IMR-90 (cell line): ENCODE measurements around the gene ZNF521. TPM values are rescaled to one million over a fixed set of nuclear protein-coding genes. Genes with fewer than 3 reads are reported as not detected.

ENCODE experiments used
- ATAC-seq: fragments of 200-7000 bp; cut with Tn5 transposase; 2 replicates; pipeline ENCODE4 v1.9.1; 2020; ENCODE audit warnings: low read depth, mild to moderate bottlenecking, moderate library complexity
- BruUV-seq: library from RNA; stranded (reverse); fragments of 400-500 nt; replicated peaks from 2 replicates; lab custom pipeline; 2021; lab: Mats Ljungman, UMichigan
- CTCF ChIA-PET: fragments of 300-600 bp; formaldehyde crosslinking; extraction: SDS; loops from one replicate; lab custom pipeline; 2021; ENCODE audit warnings: antibody characterized with exemption; lab: Yijun Ruan, JAX
- POLR2A ChIA-PET: fragments of 300-600 bp; sonication (Branson Sonifier 250); formaldehyde crosslinking; loops from one replicate; lab custom pipeline; 2022; ENCODE audit warnings: antibody characterized with exemption; ENCODE audit not compliant: unreplicated experiment; lab: Charles Lee
- DNase-seq: peaks from one replicate; pipeline ENCODE4 v3.0.0; 2013
- H2AFZ ChIP-seq: replicated peaks from 2 replicates; pipeline ENCODE3; 2013; ENCODE audit warnings: low read length, mild to moderate bottlenecking; ENCODE audit not compliant: poor library complexity
- H2AK5ac ChIP-seq: 2 replicates; pipeline ENCODE4 v1.6.1; 2013; ENCODE audit warnings: low read depth, low read length, inconsistent platforms
- H2AK9ac ChIP-seq: replicated peaks from 2 replicates; pipeline ENCODE3; 2013; ENCODE audit warnings: mild to moderate bottlenecking, low read depth, low read length, moderate library complexity; ENCODE audit not compliant: poor library complexity
- H2BK120ac ChIP-seq: 2 replicates; pipeline ENCODE4 v1.6.1; 2013; ENCODE audit warnings: low read depth, low read length, inconsistent platforms
- H2BK15ac ChIP-seq: 3 replicates; pipeline ENCODE4 v1.6.1; 2013; ENCODE audit warnings: low read depth, low read length, inconsistent platforms
- H2BK20ac ChIP-seq: 2 replicates; pipeline ENCODE4 v1.6.1; 2013; ENCODE audit warnings: low read depth, mild to moderate bottlenecking, inconsistent platforms, low read length, moderate library complexity
- H2BK5ac ChIP-seq: 2 replicates; pipeline ENCODE4 v1.6.1; 2013; ENCODE audit warnings: mild to moderate bottlenecking, low read depth, low read length, inconsistent platforms; ENCODE audit not compliant: poor library complexity, severe bottlenecking
- H3K14ac ChIP-seq: replicated peaks from 2 replicates; pipeline ENCODE4 v1.6.1; 2013; ENCODE audit warnings: low read depth, low read length, inconsistent platforms
- H3K18ac ChIP-seq: 2 replicates; pipeline ENCODE4 v1.6.1; 2013; ENCODE audit warnings: low read depth, low read length, control low read depth
- H3K23ac ChIP-seq: 2 replicates; pipeline ENCODE4 v1.6.1; 2013; ENCODE audit warnings: low read depth, low read length, inconsistent platforms
- H3K27ac ChIP-seq: 2 replicates; pipeline ENCODE4 v1.5.1; 2013; ENCODE audit warnings: mild to moderate bottlenecking, control low read depth, low read length; ENCODE audit not compliant: insufficient read depth
- H3K27me3 ChIP-seq: 2 replicates; pipeline ENCODE4 v1.6.1; 2013; ENCODE audit warnings: low read length; ENCODE audit not compliant: control insufficient read depth, insufficient read depth
- H3K36me3 ChIP-seq: 2 replicates; pipeline ENCODE4 v1.6.1; 2013; ENCODE audit warnings: low read length, mixed read lengths; ENCODE audit not compliant: control insufficient read depth, insufficient read depth
- H3K4ac ChIP-seq: 2 replicates; pipeline ENCODE4 v1.6.1; 2013; ENCODE audit warnings: low read depth, low read length, inconsistent platforms
- H3K4me1 ChIP-seq: 2 replicates; pipeline ENCODE4 v1.6.1; 2013; ENCODE audit warnings: low read length, mixed read lengths; ENCODE audit not compliant: control insufficient read depth, insufficient read depth
- H3K4me2 ChIP-seq: 2 replicates; pipeline ENCODE4 v1.6.1; 2013; ENCODE audit warnings: low read depth, mild to moderate bottlenecking, control low read depth, low read length, moderate library complexity
- H3K4me3 ChIP-seq: 2 replicates; pipeline ENCODE4 v1.5.1; 2013; ENCODE audit warnings: low read depth, mild to moderate bottlenecking, control low read depth, low read length, moderate library complexity; ENCODE audit not compliant: insufficient read depth
- H3K56ac ChIP-seq: 2 replicates; pipeline ENCODE4 v1.6.1; 2013; ENCODE audit warnings: low read length, inconsistent platforms; ENCODE audit not compliant: insufficient read depth; ENCODE audit errors: extremely low read depth
- H3K79me1 ChIP-seq, 2 experiments: 2 replicates each; pipeline ENCODE4 v1.6.1; 2013; ENCODE audit warnings: low read length in 2 of 2, inconsistent platforms in 1 of 2, low read depth in 1 of 2
- H3K9ac ChIP-seq: 2 replicates; pipeline ENCODE4 v1.6.1; 2013; ENCODE audit warnings: low read depth, low read length, control low read depth
- H3K9me1 ChIP-seq: 2 replicates; pipeline ENCODE4 v1.6.1; 2013; ENCODE audit warnings: low read length, inconsistent platforms; ENCODE audit not compliant: insufficient read depth
- H3K9me3 ChIP-seq: 2 replicates; pipeline ENCODE4 v1.6.1; 2013; ENCODE audit warnings: low read length; ENCODE audit not compliant: control insufficient read depth, insufficient read depth
- H4K20me1 ChIP-seq: 2 replicates; pipeline ENCODE4 v1.6.1; 2013; ENCODE audit warnings: low read length, inconsistent platforms; ENCODE audit not compliant: insufficient read depth
- H4K5ac ChIP-seq: 2 replicates; pipeline ENCODE4 v1.6.1; 2013; ENCODE audit warnings: mild to moderate bottlenecking, low read depth, low read length, control low read depth
- H4K8ac ChIP-seq, 2 experiments: 2 replicates each; pipeline ENCODE4 v1.6.1; 2013; ENCODE audit warnings: low read depth in 2 of 2, low read length in 2 of 2, control low read depth in 1 of 2, inconsistent platforms in 1 of 2
- H4K91ac ChIP-seq: 2 replicates; pipeline ENCODE4 v1.6.1; 2013; ENCODE audit warnings: low read depth, low read length, inconsistent platforms; ENCODE audit not compliant: insufficient read depth
- BHLHE40 ChIP-seq: fragments of 150-350 bp; IDR thresholded peaks from 2 replicates; pipeline ENCODE4 v1.6.1; 2016; ENCODE audit warnings: mild to moderate bottlenecking, low read depth, low read length
- WGBS, 2 experiments: methylation state at CpG; one replicate each; pipeline versions ENCODE4 v1.1.5 to v1.1.7; 2013; ENCODE audit warnings: missing lambda C conversion rate in 2 of 2; ENCODE audit not compliant: insufficient read length in 1 of 2; ENCODE audit errors: extremely low coverage in 2 of 2; 5-methylcytosine and 5-hydroxymethylcytosine counted together
- dilution Hi-C: fragments of 300-500 bp; cut with HindIII; formaldehyde crosslinking; loops from one replicate; pipeline ENCODE4 v1.14.3; 2018; ENCODE audit warnings: low sequenced_read_pairs; ENCODE audit not compliant: unreplicated experiment
- in situ Hi-C: fragments of 300-500 bp; cut with MboI; formaldehyde crosslinking; loops from 3 replicates; pipeline ENCODE4 v1.14.3; 2019; ENCODE audit warnings: low sequenced_read_pairs, inconsistent platforms, mixed read lengths
- intact Hi-C: fragments of 100-400 bp; cut with micrococcal nuclease; formaldehyde crosslinking; loops from 2 replicates; pipeline ENCODE4 v1.10.0; 2022
- polyA plus RNA-seq, 3 experiments: library from polyadenylated mRNA; depleted of rRNA; stranded (reverse); fragments of >200 nt; gene quantifications; 2 replicates each; pipeline ENCODE4 v1.2.3, GENCODE V29; 2012; ENCODE audit warnings: low replicate concordance in 1 of 3
- total RNA-seq: library from RNA; depleted of rRNA; stranded (reverse); fragments of >200 nt; gene quantifications from 2 replicates; pipeline ENCODE4 v1.2.3, GENCODE V29; 2012
- TF ChIP-seq, protein P1 (sequence below): fragments of 150-350 bp; IDR thresholded peaks from 2 replicates; pipeline ENCODE4 v1.6.1; 2016; ENCODE audit warnings: low read depth, mild to moderate bottlenecking, low read length, moderate library complexity, borderline replicate concordance

Gene ZNF521
- total and polyA plus RNA-seq, 2 of the 4 experiments (the other 2 are of a cell fraction): 21.5 to 59.3 TPM

DNA sequence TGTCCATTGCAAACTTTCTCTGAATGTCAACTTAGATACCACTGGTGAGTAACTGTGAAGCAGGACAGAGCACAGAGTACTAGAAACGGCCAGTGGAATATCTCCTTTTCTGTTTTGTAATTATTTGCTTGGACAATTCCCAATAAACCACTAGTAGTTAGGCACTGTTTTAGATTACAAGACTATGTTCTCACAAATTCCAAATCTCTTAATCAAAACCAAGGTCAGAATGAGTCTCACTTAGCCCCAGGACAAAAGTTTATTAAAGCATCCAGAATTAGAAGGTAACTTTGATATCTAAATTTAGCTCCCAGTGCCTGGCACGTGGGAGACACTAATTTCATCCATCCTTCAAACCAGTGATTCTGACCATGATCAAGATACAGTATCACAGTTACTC, 89.0 kb downstream of the ZNF521 start:
- no peak overlapping the region for H4K8ac ChIP-seq
- no CpG with 5 or more reads among the region's 2 CpGs for WGBS, 2 experiments
- peak overlapping the region; percentile 25; the same call in 1 of the 2 replicates for H3K4me2 ChIP-seq
- H3K9ac ChIP-seq: no peak overlapping the region
- no peak overlapping the region for H3K4ac ChIP-seq
- POLR2A ChIA-PET: no interaction called here
- H2BK5ac ChIP-seq: no peak overlapping the region
- no peak overlapping the region for H2AK5ac ChIP-seq
- no peaks in the 10 kb centered on the region for H3K27me3 ChIP-seq
- H4K91ac ChIP-seq: no peak overlapping the region
- dilution Hi-C loops (no loop called here), in situ Hi-C loops (no loop called here), intact Hi-C loops (no loop called here)
- CTCF ChIA-PET: interaction anchor here (1.0 kb wide), 1 partner anchor 19 kb away, joined by 3 read pairs; no protein-coding TSS in a partner anchor
- peak overlapping the region; percentile 18; the same call in 1 of the 2 replicates for H2BK20ac ChIP-seq
- DNase-seq: peak; percentile 77
- no peak overlapping the region for H3K18ac ChIP-seq
- TF ChIP-seq BHLHE40: peak; percentile 78; the same call in 1 of the 2 replicates
- TF ChIP-seq, protein P1, sequence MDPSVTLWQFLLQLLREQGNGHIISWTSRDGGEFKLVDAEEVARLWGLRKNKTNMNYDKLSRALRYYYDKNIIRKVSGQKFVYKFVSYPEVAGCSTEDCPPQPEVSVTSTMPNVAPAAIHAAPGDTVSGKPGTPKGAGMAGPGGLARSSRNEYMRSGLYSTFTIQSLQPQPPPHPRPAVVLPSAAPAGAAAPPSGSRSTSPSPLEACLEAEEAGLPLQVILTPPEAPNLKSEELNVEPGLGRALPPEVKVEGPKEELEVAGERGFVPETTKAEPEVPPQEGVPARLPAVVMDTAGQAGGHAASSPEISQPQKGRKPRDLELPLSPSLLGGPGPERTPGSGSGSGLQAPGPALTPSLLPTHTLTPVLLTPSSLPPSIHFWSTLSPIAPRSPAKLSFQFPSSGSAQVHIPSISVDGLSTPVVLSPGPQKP: no peak
- no peak overlapping the region for H2AFZ ChIP-seq
- H3K79me1 ChIP-seq: peaks cover 8 to 40% of the 10 kb centered on the region in 2 experiments; a peak in 3 of 4 replicates
- H3K9me1 ChIP-seq: peaks cover 6% of the 10 kb centered on the region
- H4K20me1 ChIP-seq: peaks cover 4% of the 10 kb centered on the region; the same call in 1 of the 2 replicates
- no peak overlapping the region for H2AK9ac ChIP-seq
- no peaks in the 10 kb centered on the region for H3K9me3 ChIP-seq
- no peak overlapping the region for H3K14ac ChIP-seq
- no peak overlapping the region for H4K5ac ChIP-seq
- H3K23ac ChIP-seq: no peak overlapping the region
- H3K36me3 ChIP-seq: peaks cover 9% of the 10 kb centered on the region; the same call in 1 of the 2 replicates
- peaks cover 5% of the 10 kb centered on the region for H3K4me1 ChIP-seq
- no peak overlapping the region for H3K27ac ChIP-seq
- BruUV-seq: no TSS peak
- no peak overlapping the region for H3K56ac ChIP-seq
- H3K4me3 ChIP-seq: no peak overlapping the region
- H2BK15ac ChIP-seq: no peak overlapping the region
- peak; percentile 87 for ATAC-seq
- H2BK120ac ChIP-seq: 0 out of 2 replicates have a peak overlapping the region, but pooled peaks have one; percentile 5
